Peyer's patch (tissue), 4 donors: ENCODE results near the gene MAPK8IP2.

Experiments
- CTCF ChIP-seq, 6 experiments: fragments of 450-650 bp in 4 of 6; fragments of 200-600 bp in 2 of 6; sonication (generic) in 1 of 6; IDR thresholded peaks; one replicate each; pipeline ENCODE4 v1.5.1; 2017 to 2019; ENCODE audit warnings: antibody characterized with exemption in 6 of 6, mild to moderate bottlenecking in 3 of 6, moderate library complexity in 1 of 6
- POLR2A ChIP-seq, 2 donors: fragments of 450-650 bp; IDR thresholded peaks; one replicate each; pipeline ENCODE4 v1.5.1; 2017; ENCODE audit warnings: antibody characterized with exemption in 2 of 2, mild to moderate bottlenecking in 2 of 2, moderate library complexity in 2 of 2

- no peak for TF ChIP-seq CTCF (IDR thresholded peaks at IDR 0.05)
- TF ChIP-seq POLR2A (IDR thresholded peaks at IDR 0.05) = no peak
Observed at GRCh38 chr22:50612528-50613221, 12.1 kb downstream of the MAPK8IP2 start.
